MM.1S (cell line): Measurements from ENCODE around the gene RBBP6.

Experiments
- DNase-seq: peaks from one replicate; pipeline ENCODE4 v3.0.0-alpha.2; 2015
- H2AFZ ChIP-seq: fragments of 300-600 bp; sonication (generic); 2 replicates; pipeline ENCODE4 v1.6.0; 2016; ENCODE audit warnings: antibody characterized with exemption, low read length
- H3F3A ChIP-seq: fragments of 300-600 bp; sonication (generic); 2 replicates; pipeline ENCODE4 v1.6.1; 2016; ENCODE audit warnings: mild to moderate bottlenecking, antibody characterized with exemption, low read length, moderate library complexity, mixed read lengths; ENCODE audit not compliant: insufficient read depth
- H3K27ac ChIP-seq: fragments of 300-600 bp; sonication (generic); 2 replicates; pipeline ENCODE4 v1.5.1; 2016; ENCODE audit warnings: mild to moderate bottlenecking, low read length
- H3K27me3 ChIP-seq: fragments of 300-600 bp; sonication (generic); replicated peaks from 2 replicates; pipeline ENCODE4 v1.6.0; 2016; ENCODE audit warnings: low read length; ENCODE audit not compliant: insufficient read depth
- H3K36me3 ChIP-seq: fragments of 300-600 bp; sonication (generic); replicated peaks from 2 replicates; pipeline ENCODE4 v1.6.1; 2016; ENCODE audit warnings: mild to moderate bottlenecking, low read length, mixed read lengths; ENCODE audit not compliant: insufficient read depth
- H3K4me1 ChIP-seq: fragments of 300-600 bp; sonication (generic); 2 replicates; pipeline ENCODE4 v1.6.1; 2016; ENCODE audit warnings: low read length, mixed read lengths
- H3K4me2 ChIP-seq: fragments of 300-600 bp; sonication (generic); 2 replicates; pipeline ENCODE4 v1.6.0; 2016; ENCODE audit warnings: low read depth, low read length
- H3K4me3 ChIP-seq: fragments of 300-600 bp; sonication (generic); 2 replicates; pipeline ENCODE4 v1.5.1; 2016; ENCODE audit warnings: low read length, mixed read lengths
- H3K79me2 ChIP-seq: fragments of 300-600 bp; sonication (generic); 2 replicates; pipeline ENCODE4 v1.6.1; 2016; ENCODE audit warnings: mixed run types, low read length, mixed read lengths
- H3K9ac ChIP-seq: fragments of 300-600 bp; sonication (generic); 2 replicates; pipeline ENCODE4 v1.6.1; 2016; ENCODE audit warnings: low read length, mixed read lengths
- H3K9me2 ChIP-seq: fragments of 300-600 bp; sonication (generic); replicated peaks from 2 replicates; pipeline ENCODE4 v1.6.1; 2016; ENCODE audit warnings: mild to moderate bottlenecking, low read length, mixed read lengths; ENCODE audit not compliant: insufficient read depth
- H3K9me3 ChIP-seq: fragments of 300-600 bp; sonication (generic); replicated peaks from 2 replicates; pipeline ENCODE4 v1.6.1; 2016; ENCODE audit warnings: mild to moderate bottlenecking, low read length, mixed read lengths; ENCODE audit not compliant: insufficient read depth
- H4K20me1 ChIP-seq: fragments of 300-600 bp; sonication (generic); 2 replicates; pipeline ENCODE4 v1.6.1; 2016; ENCODE audit warnings: mild to moderate bottlenecking, low read length, moderate library complexity, mixed read lengths; ENCODE audit not compliant: insufficient read depth
- EZH2 ChIP-seq: fragments of 300-600 bp; sonication (generic); optimal IDR thresholded peaks from 2 replicates; pipeline ENCODE3; 2017; ENCODE audit warnings: low read depth, mild to moderate bottlenecking, antibody characterized with exemption, low read length, mixed read lengths
- EZH2phosphoT487 ChIP-seq: fragments of 300-600 bp; sonication (generic); IDR thresholded peaks from 2 replicates; pipeline ENCODE4 v1.6.1; 2018; ENCODE audit warnings: antibody characterized with exemption, low read length
- TF ChIP-seq, protein P1 (sequence below): fragments of 300-600 bp; sonication (generic); IDR thresholded peaks from 2 replicates; pipeline ENCODE4 v1.5.1; 2016; ENCODE audit warnings: antibody characterized with exemption, low read length, mixed read lengths

The RBBP6 gene

DNA sequence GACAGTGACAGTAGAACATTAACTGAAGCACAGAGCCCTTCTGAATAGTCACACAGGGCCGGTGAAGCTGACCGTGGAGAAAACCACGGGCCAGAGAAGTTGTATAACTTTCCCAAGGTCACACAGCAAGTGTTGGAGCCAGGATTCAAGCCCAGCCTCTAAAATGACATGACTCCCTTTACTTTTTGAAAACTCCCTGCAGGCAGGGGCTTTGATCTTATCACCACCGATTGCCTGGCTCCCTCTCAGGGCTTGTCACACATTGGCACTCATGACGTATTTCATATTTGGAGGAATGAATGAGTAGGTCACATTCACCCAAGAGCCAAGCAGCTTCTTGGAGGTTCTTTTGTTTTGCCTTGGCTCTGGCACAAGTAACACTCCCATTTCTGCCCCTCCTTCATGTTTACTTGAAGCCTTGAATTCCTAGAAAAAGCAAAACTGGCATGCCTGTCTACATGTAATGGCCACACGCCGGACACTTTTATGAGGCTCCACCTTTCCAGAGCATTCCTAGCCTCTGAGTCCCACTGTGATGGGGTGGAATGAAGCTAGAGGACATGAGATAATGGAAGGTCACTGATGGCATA, 13.3 kb upstream of the RBBP6 start:
- Histone ChIP-seq H3K9me3 (no peaks in the 10 kb centered on the region), H3K27me3 (no peaks in the 10 kb centered on the region), H2AFZ (no peak overlapping the region), H3K36me3 (no peaks in the 10 kb centered on the region), H3K79me2 (no peaks in the 10 kb centered on the region), H3K4me3 (no peak overlapping the region), H3K9ac (no peak overlapping the region), H3F3A (no peaks in the 10 kb centered on the region), H3K4me1 (no peaks in the 10 kb centered on the region), H3K9me2 (no peaks in the 10 kb centered on the region), H3K27ac (no peak overlapping the region), H3K4me2 (no peak overlapping the region), H4K20me1 (no peaks in the 10 kb centered on the region)
- TF ChIP-seq EZH2 (no peak), EZH2phosphoT487 (no peak)
- TF ChIP-seq, protein P1, sequence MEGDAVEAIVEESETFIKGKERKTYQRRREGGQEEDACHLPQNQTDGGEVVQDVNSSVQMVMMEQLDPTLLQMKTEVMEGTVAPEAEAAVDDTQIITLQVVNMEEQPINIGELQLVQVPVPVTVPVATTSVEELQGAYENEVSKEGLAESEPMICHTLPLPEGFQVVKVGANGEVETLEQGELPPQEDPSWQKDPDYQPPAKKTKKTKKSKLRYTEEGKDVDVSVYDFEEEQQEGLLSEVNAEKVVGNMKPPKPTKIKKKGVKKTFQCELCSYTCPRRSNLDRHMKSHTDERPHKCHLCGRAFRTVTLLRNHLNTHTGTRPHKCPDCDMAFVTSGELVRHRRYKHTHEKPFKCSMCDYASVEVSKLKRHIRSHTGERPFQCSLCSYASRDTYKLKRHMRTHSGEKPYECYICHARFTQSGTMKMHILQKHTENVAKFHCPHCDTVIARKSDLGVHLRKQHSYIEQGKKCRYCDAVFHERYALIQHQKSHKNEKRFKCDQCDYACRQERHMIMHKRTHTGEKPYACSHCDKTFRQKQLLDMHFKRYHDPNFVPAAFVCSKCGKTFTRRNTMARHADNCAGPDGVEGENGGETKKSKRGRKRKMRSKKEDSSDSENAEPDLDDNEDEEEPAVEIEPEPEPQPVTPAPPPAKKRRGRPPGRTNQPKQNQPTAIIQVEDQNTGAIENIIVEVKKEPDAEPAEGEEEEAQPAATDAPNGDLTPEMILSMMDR, result no peak
- DNase-seq, result no peak

DNA sequence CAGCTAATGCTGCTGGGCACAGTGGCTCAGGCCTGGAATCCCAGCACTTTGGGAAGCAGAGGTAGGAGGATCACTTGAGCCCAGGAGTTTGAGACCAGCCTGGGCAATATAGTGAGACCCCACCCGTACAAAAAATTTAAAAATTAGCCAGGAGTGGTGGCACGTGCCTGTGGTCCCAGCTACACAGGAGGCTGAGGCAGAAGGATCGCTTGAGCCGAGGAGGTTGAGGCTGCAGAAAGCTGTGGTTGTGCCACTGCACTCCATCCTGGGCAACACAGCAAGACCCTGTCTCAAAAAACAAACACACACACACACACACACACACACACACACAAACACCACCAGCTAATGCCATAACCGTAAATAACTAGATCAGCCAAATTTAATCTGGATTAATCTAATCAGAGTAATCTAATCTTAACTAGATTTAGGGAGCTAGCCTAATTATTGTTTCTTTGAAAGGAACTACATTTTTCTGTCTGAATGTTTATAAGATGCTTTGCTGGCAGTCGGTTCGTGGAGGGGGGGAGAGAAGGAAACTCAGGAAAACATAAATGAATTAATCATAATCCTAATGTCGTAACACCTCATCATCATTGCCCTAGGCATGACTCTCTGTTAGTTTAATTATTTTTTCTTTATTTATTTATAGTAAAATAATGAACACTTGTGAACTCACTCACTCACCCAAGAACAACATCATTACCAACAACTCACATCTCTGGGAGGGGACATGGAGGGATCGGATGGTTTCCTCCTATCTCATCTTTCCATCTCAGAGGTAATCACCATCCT, 12.5 kb upstream of the RBBP6 start:
- H3K4me3 ChIP-seq, result no peak overlapping the region

DNA sequence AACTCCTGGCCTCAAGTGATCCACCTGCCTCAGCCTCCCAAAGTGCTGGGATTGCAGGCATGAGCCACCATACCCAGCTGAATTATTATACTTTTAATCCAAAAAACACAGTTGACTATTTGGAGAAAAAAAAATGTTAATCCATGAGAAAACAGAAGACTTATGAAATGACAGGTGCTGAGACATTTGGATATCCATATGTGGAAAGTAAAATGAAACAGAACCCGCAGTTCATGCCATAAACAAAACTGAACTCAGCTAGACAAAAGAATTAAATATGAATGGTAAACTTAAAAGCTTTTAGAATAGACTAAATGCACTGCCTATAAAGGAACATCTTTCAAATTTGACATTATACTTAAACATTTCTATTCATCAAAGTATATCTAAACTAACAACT, 8.2 kb upstream of the RBBP6 start:
- no peak overlapping the region for H3K4me3 ChIP-seq
- H3K9ac ChIP-seq, result no peak overlapping the region
- DNase-seq, result no peak
- H4K20me1 ChIP-seq, result no peaks in the 10 kb centered on the region
- no peaks in the 10 kb centered on the region for H3K4me1 ChIP-seq
- no peaks in the 10 kb centered on the region for H3F3A ChIP-seq
- TF ChIP-seq EZH2, result no peak
- no peak for TF ChIP-seq EZH2phosphoT487
- TF ChIP-seq, protein P1, result no peak
- no peaks in the 10 kb centered on the region for H3K9me3 ChIP-seq
- H3K9me2 ChIP-seq, result no peaks in the 10 kb centered on the region
- H3K27me3 ChIP-seq, result no peaks in the 10 kb centered on the region
- H2AFZ ChIP-seq, result no peak overlapping the region
- H3K36me3 ChIP-seq, result no peaks in the 10 kb centered on the region
- no peaks in the 10 kb centered on the region for H3K79me2 ChIP-seq
- H3K4me2 ChIP-seq, result no peak overlapping the region
- H3K27ac ChIP-seq, result no peak overlapping the region

More for the DNA sequence above, 12.5 kb upstream of the RBBP6 start:
- TF ChIP-seq EZH2 (no peak), EZH2phosphoT487 (no peak)
- TF ChIP-seq, protein P1, result no peak
- Histone ChIP-seq H4K20me1 (no peaks in the 10 kb centered on the region), H3K79me2 (no peaks in the 10 kb centered on the region), H3K27ac (no peak overlapping the region), H3K4me2 (no peak overlapping the region), H3K9me2 (no peaks in the 10 kb centered on the region), H3K36me3 (no peaks in the 10 kb centered on the region), H3K4me1 (no peaks in the 10 kb centered on the region), H3F3A (no peaks in the 10 kb centered on the region), H3K27me3 (no peaks in the 10 kb centered on the region), H2AFZ (no peak overlapping the region), H3K9me3 (no peaks in the 10 kb centered on the region), H3K9ac (no peak overlapping the region)
- no peak for DNase-seq
